ENCODE results near the gene PEAR1. TPM values are rescaled to one million over a fixed set of nuclear protein-coding genes. Genes with fewer than 3 reads are reported as not detected.

PEAR1 gene
- total and polyA plus RNA-seq, 2 donors (not counting 1 experiment from before 2014, with no cell fraction given): 2.6 to 41.5 TPM

DNA sequence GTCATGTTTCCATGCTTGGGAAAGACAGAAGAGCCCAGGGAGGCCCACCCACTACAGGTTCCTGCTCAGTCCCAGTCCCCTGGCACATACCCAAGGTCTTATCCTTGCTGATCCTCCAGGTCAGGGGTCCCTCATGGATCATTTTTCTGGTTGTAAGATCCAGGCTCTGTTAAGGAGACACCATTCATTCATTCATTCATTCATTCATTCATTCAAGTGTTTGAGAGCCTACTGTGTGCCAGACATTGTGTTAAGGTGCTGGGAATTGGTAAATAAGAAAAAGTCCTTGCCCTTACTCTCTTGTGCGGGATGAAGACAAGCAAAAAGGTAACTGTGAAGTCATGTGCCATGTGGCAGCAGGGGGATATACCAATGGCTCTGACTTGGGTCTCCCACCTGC is 50.8 kb downstream of the PEAR1 start:
- no peaks in the 10 kb centered on the region for H4K20me1 ChIP-seq (ENCODE audit: control insufficient read depth, extremely low read depth, insufficient read depth, low read length)
- H2AFZ ChIP-seq (ENCODE audit: low read length): no peak overlapping the region
- no peaks in the 10 kb centered on the region for H3K27me3 ChIP-seq (ENCODE audit: control insufficient read depth, insufficient read depth, low read length)
- peaks cover 24% of the 10 kb centered on the region for H3K36me3 ChIP-seq (ENCODE audit: control insufficient read depth, insufficient read depth, low read length)
- H3K27ac ChIP-seq (ENCODE audit: insufficient read depth, low read length): no peak overlapping the region
- no peak for DNase-seq (ENCODE audit: low read depth in 2 of 2)
- no peak for TF ChIP-seq EZH2 (IDR thresholded peaks at IDR 0.05; ENCODE audit: low read length, missing control alignments)
- TF ChIP-seq, protein P1, sequence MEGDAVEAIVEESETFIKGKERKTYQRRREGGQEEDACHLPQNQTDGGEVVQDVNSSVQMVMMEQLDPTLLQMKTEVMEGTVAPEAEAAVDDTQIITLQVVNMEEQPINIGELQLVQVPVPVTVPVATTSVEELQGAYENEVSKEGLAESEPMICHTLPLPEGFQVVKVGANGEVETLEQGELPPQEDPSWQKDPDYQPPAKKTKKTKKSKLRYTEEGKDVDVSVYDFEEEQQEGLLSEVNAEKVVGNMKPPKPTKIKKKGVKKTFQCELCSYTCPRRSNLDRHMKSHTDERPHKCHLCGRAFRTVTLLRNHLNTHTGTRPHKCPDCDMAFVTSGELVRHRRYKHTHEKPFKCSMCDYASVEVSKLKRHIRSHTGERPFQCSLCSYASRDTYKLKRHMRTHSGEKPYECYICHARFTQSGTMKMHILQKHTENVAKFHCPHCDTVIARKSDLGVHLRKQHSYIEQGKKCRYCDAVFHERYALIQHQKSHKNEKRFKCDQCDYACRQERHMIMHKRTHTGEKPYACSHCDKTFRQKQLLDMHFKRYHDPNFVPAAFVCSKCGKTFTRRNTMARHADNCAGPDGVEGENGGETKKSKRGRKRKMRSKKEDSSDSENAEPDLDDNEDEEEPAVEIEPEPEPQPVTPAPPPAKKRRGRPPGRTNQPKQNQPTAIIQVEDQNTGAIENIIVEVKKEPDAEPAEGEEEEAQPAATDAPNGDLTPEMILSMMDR (conservative IDR thresholded peaks at IDR 0.05 in 1 of 2, IDR thresholded peaks at IDR 0.05 in 1 of 2; ENCODE audit: low read depth in 1 of 2, low read length in 2 of 2): no peak
- H3K9ac ChIP-seq (ENCODE audit: insufficient read depth, low read length): no peak overlapping the region
- H3K79me2 ChIP-seq (ENCODE audit: control insufficient read depth, insufficient read depth, low read length): no peaks in the 10 kb centered on the region
- no peak overlapping the region for H3K4me3 ChIP-seq (replicated peaks in 1 of 4; ENCODE audit: control extremely low read depth in 1 of 4, insufficient read depth in 1 of 4, low read depth in 3 of 4, low read length in 4 of 4)
- no peaks in the 10 kb centered on the region for H3K4me1 ChIP-seq (ENCODE audit: control insufficient read depth, extremely low read depth, insufficient read depth, low read length)
- no peaks in the 10 kb centered on the region for H3K9me3 ChIP-seq (ENCODE audit: control insufficient read depth, insufficient read depth, low read depth, low read length)
- no peak overlapping the region for H3K4me2 ChIP-seq (ENCODE audit: extremely low read depth, insufficient read depth, low read length)

DNA sequence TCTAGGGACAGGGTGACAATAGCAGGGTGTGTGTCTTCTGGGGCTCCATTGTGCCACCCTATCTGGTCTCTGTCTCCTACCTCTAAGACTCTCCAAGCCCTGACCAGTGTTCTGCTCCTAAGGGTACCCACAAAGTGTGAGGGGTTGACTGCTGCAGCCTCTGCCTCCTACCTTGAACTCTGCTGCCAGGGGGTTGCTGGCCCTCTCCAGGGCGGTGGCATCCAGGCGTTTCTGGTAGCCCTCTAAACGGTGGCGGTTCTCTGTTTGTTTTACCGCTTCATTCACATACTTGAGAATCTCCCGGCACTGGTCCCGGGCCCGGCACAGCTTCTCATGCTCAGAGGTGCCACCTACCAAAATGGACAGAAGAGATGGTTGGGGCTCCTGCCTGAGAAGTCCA is 51.3 kb downstream of the PEAR1 start:
- Histone ChIP-seq H3K9ac (ENCODE audit: insufficient read depth, low read length) (no peak overlapping the region), H3K36me3 (ENCODE audit: control insufficient read depth, insufficient read depth, low read length) (peaks cover 23% of the 10 kb centered on the region), H2AFZ (ENCODE audit: low read length) (no peak overlapping the region), H3K4me2 (ENCODE audit: extremely low read depth, insufficient read depth, low read length) (no peak overlapping the region), H3K4me3 (replicated peaks in 1 of 4; ENCODE audit: control extremely low read depth in 1 of 4, insufficient read depth in 1 of 4, low read depth in 3 of 4, low read length in 4 of 4) (no peak overlapping the region), H3K9me3 (ENCODE audit: control insufficient read depth, insufficient read depth, low read depth, low read length) (no peaks in the 10 kb centered on the region), H3K27ac (ENCODE audit: insufficient read depth, low read length) (no peak overlapping the region), H3K79me2 (ENCODE audit: control insufficient read depth, insufficient read depth, low read length) (no peaks in the 10 kb centered on the region), H4K20me1 (ENCODE audit: control insufficient read depth, extremely low read depth, insufficient read depth, low read length) (no peaks in the 10 kb centered on the region), H3K4me1 (ENCODE audit: control insufficient read depth, extremely low read depth, insufficient read depth, low read length) (no peaks in the 10 kb centered on the region), H3K27me3 (ENCODE audit: control insufficient read depth, insufficient read depth, low read length) (no peaks in the 10 kb centered on the region)
- TF ChIP-seq, protein P1 (conservative IDR thresholded peaks at IDR 0.05 in 1 of 2, IDR thresholded peaks at IDR 0.05 in 1 of 2; ENCODE audit: low read depth in 1 of 2, low read length in 2 of 2): no peak
- no peak for TF ChIP-seq EZH2 (IDR thresholded peaks at IDR 0.05; ENCODE audit: low read length, missing control alignments)
- DNase-seq (ENCODE audit: low read depth in 2 of 2): no peak

- no peaks in the 10 kb centered on the region for H3K4me1 ChIP-seq (ENCODE audit: control insufficient read depth, extremely low read depth, insufficient read depth, low read length)
Observed at GRCh38 chr1:156945881-156946661, 52.6 kb downstream of the PEAR1 start.

More at GRCh38 chr1:156945881-156946661, 52.6 kb downstream of the PEAR1 start:
- H4K20me1 ChIP-seq (ENCODE audit: control insufficient read depth, extremely low read depth, insufficient read depth, low read length): no peaks in the 10 kb centered on the region
- H3K27me3 ChIP-seq (ENCODE audit: control insufficient read depth, insufficient read depth, low read length): no peaks in the 10 kb centered on the region
- no peak overlapping the region for H3K9ac ChIP-seq (ENCODE audit: insufficient read depth, low read length)
- no peaks in the 10 kb centered on the region for H3K79me2 ChIP-seq (ENCODE audit: control insufficient read depth, insufficient read depth, low read length)
- H2AFZ ChIP-seq (ENCODE audit: low read length): no peak overlapping the region
- H3K9me3 ChIP-seq (ENCODE audit: control insufficient read depth, insufficient read depth, low read depth, low read length): no peaks in the 10 kb centered on the region
- no peak overlapping the region for H3K4me3 ChIP-seq (replicated peaks in 1 of 4; ENCODE audit: control extremely low read depth in 1 of 4, insufficient read depth in 1 of 4, low read depth in 3 of 4, low read length in 4 of 4)
- H3K4me2 ChIP-seq (ENCODE audit: extremely low read depth, insufficient read depth, low read length): no peak overlapping the region
- peaks cover 22% of the 10 kb centered on the region for H3K36me3 ChIP-seq (ENCODE audit: control insufficient read depth, insufficient read depth, low read length)
- H3K27ac ChIP-seq (ENCODE audit: insufficient read depth, low read length): no peak overlapping the region
- peak in 1 of 2 donors; percentile 43 for DNase-seq (ENCODE audit: low read depth in 2 of 2)
- no peak for TF ChIP-seq EZH2 (IDR thresholded peaks at IDR 0.05; ENCODE audit: low read length, missing control alignments)
- TF ChIP-seq, protein P1 (conservative IDR thresholded peaks at IDR 0.05 in 1 of 2, IDR thresholded peaks at IDR 0.05 in 1 of 2; ENCODE audit: low read depth in 1 of 2, low read length in 2 of 2): no peak

All from fibroblast of lung (primary cell).